Jurkat, Clone E6-1 (cell line): ENCODE results near the gene FKRP.
"Not testable (repeated sequence)": the region's sequence is repeated elsewhere in the genome, so short reads cannot be mapped to it uniquely, and the experiment has no call there.

Experiments
- DNase-seq: peaks from one replicate; pipeline ENCODE4 v3.0.0-alpha.2; 2011; ENCODE audit warnings: low read depth, low spot score
- H3K4me3 ChIP-seq: 2 replicates; pipeline ENCODE4 v1.5.1; 2011; ENCODE audit warnings: mild to moderate bottlenecking, low read length, control low read depth, moderate library complexity

The FKRP gene

DNA sequence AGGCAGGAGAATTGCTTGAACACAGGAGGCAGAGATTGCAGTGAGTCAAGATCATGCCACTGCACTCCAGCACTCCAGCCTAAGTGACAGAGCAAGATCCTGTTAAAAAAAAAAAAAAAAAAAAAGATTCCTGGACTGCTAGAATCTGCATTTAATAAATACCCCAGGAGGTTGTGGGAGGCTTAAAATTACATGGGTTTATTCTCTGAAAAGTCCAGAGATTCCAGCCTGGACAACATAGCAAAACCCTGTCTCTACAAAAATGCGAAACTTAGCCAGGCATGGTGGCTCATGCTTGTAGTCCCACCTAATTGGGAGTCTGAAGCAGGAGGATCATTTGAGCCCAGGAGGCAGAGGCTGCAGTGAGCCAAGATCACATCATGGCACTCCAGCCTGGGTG, 52.0 kb downstream of the FKRP start:
- H3K4me3 ChIP-seq, result no peak overlapping the region
- DNase-seq, result no peak

DNA sequence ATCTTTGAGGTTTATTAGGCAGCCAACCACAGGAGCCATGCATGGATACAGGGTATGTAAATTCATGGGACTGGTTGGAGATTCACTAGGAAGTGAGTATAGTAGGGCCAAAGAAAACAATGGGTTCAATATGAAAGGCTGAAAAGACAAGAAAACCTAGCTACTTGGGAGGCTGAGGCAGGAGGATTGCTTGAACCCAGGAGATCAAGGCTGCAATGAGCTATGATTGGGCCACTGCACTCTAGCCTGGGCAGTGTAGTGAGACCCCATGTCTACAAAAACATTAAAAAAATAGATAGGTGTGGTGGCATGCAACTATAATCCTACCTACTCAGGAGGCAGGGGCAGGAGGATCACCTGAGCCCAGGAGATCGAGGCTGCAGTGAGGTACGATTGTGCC, 52.9 kb downstream of the FKRP start:
- H3K4me3 ChIP-seq, result no peak overlapping the region
- no peak for DNase-seq

GRCh38 chr19:46802152-46802551, 56.3 kb downstream of the FKRP start:
- no peak for DNase-seq
- H3K4me3 ChIP-seq, result no peak overlapping the region

DNA sequence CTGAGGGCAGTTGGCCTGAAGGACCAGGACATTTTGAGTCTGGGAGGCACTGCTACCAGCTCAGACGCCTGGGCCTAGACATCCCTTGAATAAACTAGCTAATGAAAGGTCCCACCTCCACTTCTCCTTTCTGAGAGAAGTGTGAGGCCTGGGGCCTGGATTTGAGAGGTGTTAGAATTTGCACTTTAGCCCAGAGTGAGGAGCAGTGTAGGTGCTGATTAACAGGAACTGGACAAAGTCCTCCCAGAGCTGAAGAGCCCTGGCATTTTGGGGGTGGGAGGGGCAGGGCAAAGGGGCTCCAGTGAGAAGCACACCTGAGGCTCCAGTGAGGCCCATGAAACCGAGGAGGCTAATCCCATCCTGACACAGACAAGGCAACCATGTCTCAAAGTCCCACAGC, 57.7 kb downstream of the FKRP start:
- DNase-seq, result no peak
- H3K4me3 ChIP-seq, result no peak overlapping the region

DNA sequence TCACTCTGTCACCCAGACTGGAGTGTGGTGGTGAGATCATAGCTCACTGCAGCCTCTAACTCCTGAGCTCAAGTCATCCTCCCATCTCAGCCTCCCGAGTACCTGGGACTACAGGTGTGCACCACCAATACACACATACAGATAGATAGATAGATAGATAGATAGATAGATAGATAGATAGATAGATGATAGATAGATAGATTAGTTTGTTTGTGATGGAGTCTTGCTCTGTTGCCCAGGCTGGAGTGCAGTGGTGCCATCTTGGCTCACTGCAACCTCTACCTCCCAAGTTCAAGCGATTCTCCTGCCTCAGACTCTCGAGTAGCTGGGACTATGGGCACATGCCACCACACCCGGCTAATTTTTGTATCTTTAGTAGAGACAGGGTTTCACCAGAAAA, 58.6 kb downstream of the FKRP start:
- not testable (repeated sequence) for H3K4me3 ChIP-seq, DNase-seq

DNA sequence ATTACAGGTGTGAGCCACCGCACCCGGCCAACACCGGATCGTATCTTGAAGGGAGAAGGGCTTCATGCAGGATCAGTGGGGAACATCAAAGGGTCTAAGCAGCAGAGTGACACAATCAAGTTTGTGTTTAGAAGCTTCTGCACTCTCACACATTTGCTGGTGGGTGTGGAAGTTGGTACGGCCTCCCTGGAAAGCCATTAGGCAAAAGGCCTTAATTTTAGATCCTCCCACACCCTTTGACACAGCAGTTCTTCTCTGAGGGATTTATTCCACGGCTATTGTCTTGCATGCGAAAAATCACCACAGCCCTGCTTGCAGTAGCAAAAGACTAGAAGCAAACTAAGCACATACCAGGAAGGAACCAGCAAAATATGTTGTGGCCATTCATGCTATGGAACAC, 60.8 kb downstream of the FKRP start:
- DNase-seq, result no peak

More for the DNA sequence above, 60.8 kb downstream of the FKRP start:
- no peak overlapping the region for H3K4me3 ChIP-seq
